ENCODE results near the gene LPIN2.
A peak's percentile ranks its signal among the peaks of the same experiment; 100 is the strongest.
"Not testable (repeated sequence)": the region's sequence is repeated elsewhere in the genome, so short reads cannot be mapped to it uniquely, and the experiment has no call there.

The LPIN2 gene

GRCh38 chr18:3003766-3004165 is 9.2 kb downstream of the LPIN2 start:
- DNase-seq: not testable (repeated sequence)

- no peak for DNase-seq
Observed at GRCh38 chr18:3002732-3003131, 10.2 kb downstream of the LPIN2 start.

- DNase-seq: no peak
Observed at GRCh38 chr18:2998644-2999043, 14.3 kb downstream of the LPIN2 start.

GRCh38 chr18:2997846-2998564 is 14.9 kb downstream of the LPIN2 start:
- DNase-seq: no peak

- no peak for DNase-seq
Observed at GRCh38 chr18:2997429-2997828, 15.5 kb downstream of the LPIN2 start.

DNA sequence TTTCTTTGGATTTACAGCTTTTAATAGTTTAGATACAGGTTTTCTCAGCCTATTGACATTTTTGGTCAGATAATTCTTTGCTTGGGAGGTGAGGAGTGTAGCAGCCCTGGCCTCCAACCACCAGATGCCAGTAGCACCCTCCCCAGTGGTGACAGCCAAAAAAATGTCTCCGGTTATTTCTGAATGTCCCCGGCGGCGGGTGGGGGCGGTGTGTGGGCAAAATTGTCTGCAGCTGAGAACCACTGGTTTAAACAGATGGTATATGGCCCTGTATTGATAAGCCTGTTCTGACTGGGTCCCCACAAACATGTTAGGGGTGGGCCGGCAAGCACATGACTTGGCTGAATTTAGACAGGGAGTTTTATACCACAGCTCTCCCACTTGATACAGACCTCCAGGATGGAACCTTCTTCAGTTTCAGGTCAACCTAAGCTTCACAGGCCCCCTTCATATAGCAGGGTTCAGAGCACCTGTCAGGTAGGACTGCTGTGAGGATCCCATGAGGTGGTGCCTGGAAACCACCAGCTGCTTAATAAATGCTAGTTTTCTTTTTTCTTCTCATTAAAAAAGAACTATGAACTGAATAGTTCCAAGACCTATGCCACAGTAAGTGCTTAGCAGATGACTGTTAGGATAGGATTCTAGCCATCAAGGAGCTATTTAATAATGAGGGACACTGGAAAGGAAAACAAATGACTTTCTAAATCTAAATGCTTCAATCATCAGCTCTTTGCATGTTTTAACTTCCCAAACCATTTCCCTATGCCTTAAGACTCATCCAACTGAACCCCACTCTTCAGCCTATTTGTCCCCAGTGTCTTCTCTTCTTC is 18.1 kb downstream of the LPIN2 start:
- DNase-seq: peak; percentile 83 to 87

- DNase-seq: no peak
Observed at GRCh38 chr18:2994020-2994589, 18.8 kb downstream of the LPIN2 start.

GRCh38 chr18:2992995-2993877 is 19.7 kb downstream of the LPIN2 start:
- DNase-seq: no peak

GRCh38 chr18:2990956-2991640 is 21.8 kb downstream of the LPIN2 start:
- DNase-seq: no peak

- no peak for DNase-seq
Observed at GRCh38 chr18:2987876-2988790, 24.8 kb downstream of the LPIN2 start.

- DNase-seq: no peak
Observed at GRCh38 chr18:2986150-2986865, 26.6 kb downstream of the LPIN2 start.

DNA sequence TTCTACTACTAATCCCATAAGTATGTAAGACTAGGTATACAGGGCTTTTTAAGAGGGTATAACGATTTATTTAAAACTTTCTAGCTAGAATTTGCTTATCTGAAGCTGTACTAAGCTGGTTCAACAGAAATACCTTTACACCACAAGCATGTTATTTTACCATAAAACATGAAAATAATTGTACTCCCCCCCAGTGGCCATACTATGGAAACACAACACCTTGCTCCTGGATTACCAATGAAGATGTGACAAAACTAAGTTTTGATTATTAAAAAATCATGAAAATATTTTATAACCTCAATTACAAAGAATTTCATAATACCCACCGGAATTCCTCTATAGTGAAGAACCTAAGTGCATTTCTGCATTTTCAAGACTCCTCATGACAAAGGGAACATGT is 27.3 kb downstream of the LPIN2 start:
- peak; percentile 24 to 81 for DNase-seq

- DNase-seq: no peak
Observed at GRCh38 chr18:2984703-2985261, 28.2 kb downstream of the LPIN2 start.

DNA sequence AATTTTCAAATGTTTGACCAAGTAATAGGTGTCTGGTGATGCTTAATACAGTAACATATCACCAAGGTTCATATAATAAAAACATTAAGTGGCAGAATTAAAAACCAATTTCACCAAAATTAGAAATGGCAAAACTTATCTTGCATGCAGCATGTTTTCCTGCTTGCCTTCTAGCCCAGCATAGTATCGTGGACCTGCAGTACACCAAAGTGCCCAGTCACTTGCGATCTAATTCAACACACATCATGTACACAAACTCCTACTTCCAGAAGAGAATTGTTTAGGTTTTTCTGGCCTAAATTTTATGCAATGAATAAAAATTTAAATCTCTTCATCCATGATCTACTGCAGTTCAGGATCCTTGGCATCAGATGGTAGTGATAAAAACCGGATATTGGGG is 28.9 kb downstream of the LPIN2 start:
- no peak for DNase-seq

DNA sequence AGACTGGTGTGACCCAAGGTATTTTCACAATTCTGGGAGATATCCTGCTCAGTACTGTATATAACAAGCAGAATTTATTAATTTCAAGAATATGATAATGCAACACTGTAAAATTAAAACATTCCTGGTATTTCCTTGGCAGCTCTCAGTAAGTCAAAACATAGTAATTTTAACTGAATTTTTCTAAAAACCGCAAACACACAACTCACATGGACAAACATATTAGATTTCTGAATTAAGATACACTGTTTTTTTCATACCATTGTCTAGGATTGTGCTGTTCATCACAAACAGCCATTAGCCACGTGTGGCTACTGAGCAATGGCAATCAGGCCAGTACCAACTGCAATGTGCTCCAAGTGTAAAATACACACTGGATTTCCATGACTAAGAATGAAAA is 29.6 kb downstream of the LPIN2 start:
- no peak for DNase-seq

GRCh38 chr18:2982452-2983269 is 30.3 kb downstream of the LPIN2 start:
- peak; percentile 17 to 73 for DNase-seq

- DNase-seq: no peak
Observed at GRCh38 chr18:2982022-2982421, 30.9 kb downstream of the LPIN2 start.

DNA sequence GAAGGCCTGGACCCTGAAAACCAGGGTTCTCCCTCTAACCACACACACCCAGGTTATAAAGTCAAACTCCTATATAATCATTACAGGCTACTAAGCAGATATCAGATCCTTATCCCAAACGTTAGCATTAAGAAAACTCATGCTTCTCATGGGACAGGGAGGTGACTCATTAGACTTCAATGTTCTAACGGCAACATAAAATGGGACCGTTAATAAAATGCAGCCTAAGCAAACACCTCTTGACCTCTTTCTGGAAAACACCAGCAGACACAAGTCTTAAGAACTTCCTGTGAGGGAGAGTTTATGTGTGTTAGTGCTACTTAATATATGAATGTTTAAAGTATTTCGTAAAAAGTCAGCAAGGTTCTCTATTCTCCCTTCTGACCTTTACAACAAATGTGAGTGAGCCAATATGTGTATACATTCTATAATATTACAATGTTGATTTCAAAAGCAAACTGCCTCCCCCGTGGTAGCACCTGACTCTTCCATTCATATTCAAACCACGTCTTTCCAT is 31.7 kb downstream of the LPIN2 start:
- DNase-seq: peak; percentile 23 to 76
